ENCODE results near the gene CNBP.
"Not testable (repeated sequence)": the region's sequence is repeated elsewhere in the genome, so short reads cannot be mapped to it uniquely, and the experiment has no call there.

The CNBP gene

GRCh38 chr3:129183569-129184395 lies at the start of gene CNBP:
CNBP (minus strand) TSS chr3:129183896; CDS start chr3:129171757, 12,139 bp downstream.
- DNase-seq (ENCODE audit: low read depth in 2 of 2): peak; percentile 80 to 86

DNA sequence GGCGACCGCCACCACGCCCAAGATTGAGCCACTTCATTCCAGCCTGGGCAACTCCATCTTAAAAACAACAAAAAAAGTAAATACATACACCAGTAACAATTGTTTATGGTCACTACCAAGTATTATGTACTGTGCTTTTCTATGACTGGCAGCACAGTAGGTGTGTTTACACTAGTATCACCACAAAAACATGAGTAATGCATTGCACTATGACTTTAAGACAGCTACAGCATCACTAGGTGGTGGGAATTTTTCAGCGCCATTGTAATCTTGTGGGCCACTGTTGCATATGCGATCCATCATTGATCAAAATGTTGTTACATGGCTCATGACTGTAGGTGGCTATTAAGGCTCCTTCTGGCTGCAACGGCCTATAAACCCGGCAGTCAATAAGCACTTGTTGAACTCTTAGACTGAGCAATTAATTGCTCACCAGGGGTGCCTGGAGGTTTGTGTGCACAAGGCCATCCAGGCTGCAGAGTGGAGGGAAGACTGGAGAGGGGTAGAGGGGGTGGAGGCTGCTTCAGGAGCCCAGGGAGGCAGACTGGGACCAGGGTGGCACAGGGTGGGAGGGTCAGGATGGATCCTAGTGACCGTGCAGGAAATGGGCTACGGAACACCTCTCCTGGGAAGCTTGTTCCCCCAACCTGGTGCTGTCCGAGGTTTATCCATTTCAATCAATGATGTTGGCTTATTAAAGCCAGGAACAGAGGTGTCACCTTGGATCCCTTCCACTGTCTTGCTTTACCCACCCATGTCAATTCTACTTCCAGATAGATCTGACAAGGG lies 47.8 kb upstream of the CNBP start:
- no peak for DNase-seq (ENCODE audit: low read depth in 2 of 2)

DNA sequence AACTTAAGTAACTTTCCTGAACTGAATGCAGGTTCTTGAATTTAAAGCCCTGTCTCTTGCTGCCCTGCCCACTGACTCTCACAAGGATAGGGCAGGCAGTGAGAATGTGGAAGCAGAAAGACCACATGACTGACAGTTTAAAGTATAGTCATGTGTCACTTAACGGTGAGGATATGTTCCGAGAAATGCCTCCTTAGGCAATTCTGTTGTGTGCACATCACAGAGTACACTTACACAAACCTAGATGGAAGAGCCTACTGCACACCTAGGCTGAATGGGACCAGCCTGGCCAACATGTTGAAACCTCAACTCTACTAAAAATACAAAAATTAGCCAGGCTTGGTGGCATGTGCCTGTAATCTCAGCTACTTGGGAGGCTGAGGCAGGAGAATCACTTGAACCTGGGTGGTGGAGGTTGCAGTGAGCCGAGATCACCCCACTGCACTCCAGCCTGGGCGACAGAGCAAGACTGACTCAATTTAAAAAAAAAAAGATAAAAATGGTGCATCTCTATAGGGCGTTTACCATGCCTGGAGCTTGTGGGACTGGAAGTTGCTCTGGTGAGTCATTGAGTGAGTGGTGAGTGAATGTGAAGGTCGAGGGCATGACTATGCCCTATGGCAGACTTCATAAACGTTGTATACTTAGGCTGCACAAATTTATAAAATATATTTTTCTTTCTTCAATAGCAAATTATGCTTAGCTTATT lies 46.8 kb upstream of the CNBP start:
- DNase-seq (ENCODE audit: low read depth in 2 of 2): no peak

- no peak for DNase-seq (ENCODE audit: low read depth in 2 of 2)
Observed at GRCh38 chr3:129228891-129229585, 45.3 kb upstream of the CNBP start.

DNA sequence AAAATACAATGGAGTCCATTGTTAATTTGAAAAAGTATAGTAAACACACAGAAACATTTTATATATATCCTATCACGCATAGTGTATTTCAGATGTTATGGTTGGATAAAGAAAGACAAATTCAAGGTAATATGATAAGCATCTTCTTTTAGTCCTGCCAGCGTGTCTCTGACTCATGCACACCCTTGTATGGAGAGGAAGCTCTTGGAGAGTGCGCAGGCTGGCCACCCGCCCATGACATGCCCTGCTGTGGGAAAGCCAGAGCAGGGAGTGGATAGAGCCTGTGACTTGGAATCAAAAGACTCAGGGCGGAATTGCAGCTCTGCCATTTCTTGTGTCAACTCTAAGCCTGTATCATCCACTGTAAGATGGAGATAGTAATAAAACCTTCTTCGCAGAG lies 42.7 kb upstream of the CNBP start:
- DNase-seq (ENCODE audit: low read depth in 2 of 2): no peak

GRCh38 chr3:129224984-129225393 lies 41.3 kb upstream of the CNBP start:
- DNase-seq (ENCODE audit: low read depth in 2 of 2): no peak

DNA sequence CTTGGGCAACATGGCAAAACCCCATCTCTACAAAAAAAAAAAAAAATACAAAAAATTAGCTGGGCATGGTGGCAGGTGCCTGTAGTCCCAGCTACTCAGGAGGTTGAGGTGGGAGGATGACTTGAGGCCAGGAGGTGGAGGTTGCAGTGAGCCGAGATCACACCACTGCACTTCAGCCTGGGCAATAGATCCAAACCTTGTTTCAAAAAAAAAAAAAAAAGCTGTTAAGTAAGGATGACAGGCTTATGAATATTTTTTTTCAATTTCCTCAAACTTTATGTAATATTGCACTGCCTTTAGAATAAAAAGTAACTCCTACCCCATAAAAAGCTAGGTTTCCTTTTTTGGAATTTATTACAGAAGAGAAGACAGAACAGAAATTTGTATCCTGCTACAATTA lies 40.7 kb upstream of the CNBP start:
- not testable (repeated sequence) for DNase-seq (ENCODE audit: low read depth in 2 of 2)

DNA sequence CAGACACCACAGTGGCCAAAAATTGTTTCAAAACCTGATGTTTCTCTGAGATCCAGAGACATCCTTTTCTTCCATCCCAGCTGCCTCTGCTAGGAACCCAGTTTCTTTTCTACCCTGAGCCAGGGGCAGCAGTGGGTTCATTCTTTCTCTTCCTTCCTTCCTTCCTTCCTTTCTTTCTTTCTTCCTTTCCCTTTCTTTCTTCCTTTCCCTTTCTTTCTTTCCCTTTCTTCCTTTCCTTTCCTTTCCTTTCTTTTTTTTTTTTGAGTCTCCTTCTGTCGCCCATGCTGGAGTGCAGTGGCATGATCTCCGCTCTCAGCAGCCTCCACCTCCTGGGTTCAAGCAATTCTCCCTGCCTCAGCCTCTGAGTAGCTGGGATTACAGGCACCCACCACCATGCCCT lies 35.0 kb upstream of the CNBP start:
- DNase-seq (ENCODE audit: low read depth in 2 of 2): no peak

- no peak for DNase-seq (ENCODE audit: low read depth in 2 of 2)
Observed at GRCh38 chr3:129213238-129213637, 29.5 kb upstream of the CNBP start.

DNA sequence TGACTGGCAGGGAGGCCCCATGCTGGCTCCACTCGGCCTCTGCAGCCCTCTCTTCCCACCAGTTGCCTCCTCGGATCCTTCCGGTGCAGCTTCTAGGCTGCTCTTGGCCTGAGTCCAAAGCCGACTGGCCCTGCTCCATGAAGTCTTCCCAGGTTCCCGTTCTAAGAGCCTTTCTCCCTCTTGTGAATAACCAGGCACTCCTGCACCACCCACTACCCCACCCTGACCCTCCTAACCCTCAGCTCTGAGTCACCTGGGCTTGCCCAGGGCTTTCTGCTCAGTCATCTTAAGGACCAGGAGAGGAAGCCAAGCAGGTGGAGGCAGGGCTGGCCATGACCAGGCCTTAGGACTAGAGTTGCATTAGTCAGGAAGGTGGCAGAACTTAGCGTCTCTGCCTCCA lies 28.1 kb upstream of the CNBP start:
- DNase-seq (ENCODE audit: low read depth in 2 of 2): no peak

- no peak for DNase-seq (ENCODE audit: low read depth in 2 of 2)
Observed at GRCh38 chr3:129211345-129211744, 27.6 kb upstream of the CNBP start.

DNA sequence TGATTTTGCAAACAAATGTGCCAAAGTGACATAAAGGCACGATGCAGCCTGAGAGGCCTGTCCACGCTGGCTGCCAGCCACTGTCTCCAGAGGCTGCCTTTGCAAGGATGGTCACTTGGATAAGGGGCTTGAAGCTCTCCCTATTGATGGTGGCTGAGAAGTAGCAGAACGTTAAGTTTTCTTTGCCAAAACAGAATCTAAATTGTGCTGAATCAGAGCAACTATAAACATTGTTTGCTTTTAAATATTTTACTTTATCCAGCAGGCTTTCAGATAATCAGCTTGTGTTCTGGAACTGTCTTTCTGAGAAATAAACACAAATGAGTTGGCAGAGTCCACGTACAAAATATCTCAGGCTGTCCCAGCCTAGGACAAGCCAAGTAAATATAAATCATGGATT lies 23.8 kb upstream of the CNBP start:
- no peak for DNase-seq (ENCODE audit: low read depth in 2 of 2)

DNA sequence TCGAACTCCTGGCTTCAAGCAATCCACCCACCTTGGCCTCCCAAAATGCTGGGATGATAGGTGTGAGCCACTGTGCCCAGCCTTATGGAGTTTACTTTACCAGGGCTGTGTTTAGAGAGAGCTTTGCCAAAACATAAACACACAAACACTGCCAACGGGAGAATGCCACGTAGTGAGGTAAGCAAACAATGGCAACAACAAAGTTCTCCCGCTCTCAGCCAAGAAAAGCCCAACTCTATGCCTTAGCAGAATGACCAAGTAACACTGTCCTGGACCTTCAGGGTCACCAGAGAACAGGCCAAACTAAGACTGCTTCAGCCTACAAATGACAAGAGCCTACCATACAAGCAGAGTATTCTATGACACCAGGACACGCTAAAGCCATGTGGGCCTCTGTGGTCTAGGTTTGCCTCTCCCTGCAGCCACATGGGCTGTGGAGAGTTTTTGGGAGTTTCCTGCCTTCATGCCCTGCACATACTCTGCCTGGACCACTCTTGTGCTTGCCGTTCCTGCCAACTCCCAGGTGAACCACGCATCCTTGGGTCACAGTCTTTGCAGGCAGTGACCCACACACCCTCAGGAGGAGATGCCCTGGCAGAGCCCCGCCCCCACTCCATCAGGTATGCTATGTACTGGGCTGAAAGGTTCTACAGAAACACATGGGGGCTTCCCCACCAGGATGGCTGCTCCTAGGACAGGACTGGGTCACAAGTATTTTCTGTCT lies 21.6 kb upstream of the CNBP start:
- no peak for DNase-seq (ENCODE audit: low read depth in 2 of 2)

DNA sequence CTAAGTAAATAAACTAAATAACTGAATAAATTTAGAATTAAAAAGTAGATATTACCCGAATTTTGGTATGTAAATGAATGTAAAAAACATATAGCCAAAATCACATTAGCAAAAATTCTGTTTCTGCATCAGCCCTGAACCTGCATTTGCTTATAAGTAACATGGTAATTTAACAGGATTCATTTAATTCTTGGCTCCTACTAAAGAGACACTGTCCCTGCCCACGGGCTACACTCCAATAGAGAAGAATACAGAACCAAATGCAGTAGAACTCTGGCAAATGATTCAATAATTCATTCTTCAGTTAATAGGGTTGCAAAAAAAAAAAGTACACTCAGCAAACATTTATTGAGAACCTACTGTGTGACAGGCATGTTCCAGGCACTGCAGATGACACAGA lies 20.8 kb upstream of the CNBP start:
- no peak for DNase-seq (ENCODE audit: low read depth in 2 of 2)

DNA sequence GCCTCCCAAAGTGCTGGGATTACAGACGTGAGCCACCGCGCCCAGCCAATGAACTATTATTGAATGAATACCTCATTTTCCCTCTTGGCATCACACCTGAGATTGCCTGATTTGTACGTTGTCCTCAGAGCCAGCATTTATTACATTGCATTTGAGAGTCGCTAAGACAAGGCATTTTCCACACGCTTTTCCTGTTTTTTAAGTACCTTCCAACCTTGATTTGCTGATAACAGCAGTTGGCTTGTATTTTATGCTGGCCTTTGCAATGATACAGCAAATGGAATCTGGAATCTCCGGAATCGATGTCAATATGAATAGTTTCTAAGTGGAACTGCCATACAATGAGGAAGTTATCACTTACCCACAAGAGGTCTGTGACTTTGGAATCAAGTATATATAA lies 15.7 kb upstream of the CNBP start:
- DNase-seq (ENCODE audit: low read depth in 2 of 2): no peak

- no peak for DNase-seq (ENCODE audit: low read depth in 2 of 2)
Observed at GRCh38 chr3:129197321-129197720, 13.6 kb upstream of the CNBP start.

- no peak for DNase-seq (ENCODE audit: low read depth in 2 of 2)
Observed at GRCh38 chr3:129196601-129197000, 12.9 kb upstream of the CNBP start.

DNA sequence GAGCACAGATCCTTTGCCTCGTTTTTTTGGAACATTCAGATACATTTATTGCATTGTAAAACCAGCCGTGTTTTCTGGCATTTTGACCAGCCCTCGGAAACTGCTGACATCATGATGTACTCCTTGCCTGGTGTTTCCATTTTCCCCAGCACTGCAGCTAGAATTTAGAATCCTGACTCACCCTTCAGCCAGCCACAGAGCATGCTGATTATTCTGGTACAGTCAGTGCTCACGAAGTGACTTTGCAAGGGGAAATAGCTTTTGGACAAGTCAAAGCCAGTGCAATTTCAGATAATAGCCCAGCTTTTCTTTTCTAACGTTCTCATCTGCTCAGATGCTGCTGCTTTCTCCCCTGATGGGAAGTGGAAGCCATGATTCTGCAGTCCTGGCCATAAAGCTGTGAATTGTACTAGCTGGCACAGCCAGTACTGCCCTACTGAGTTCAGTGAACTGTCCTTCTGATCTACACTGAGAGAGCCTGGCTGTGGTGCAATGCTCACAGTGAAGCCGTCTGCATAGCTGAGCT lies 12.1 kb upstream of the CNBP start:
- no peak for DNase-seq (ENCODE audit: low read depth in 2 of 2)

GRCh38 chr3:129189793-129190192 lies 6.1 kb upstream of the CNBP start:
- not testable (repeated sequence) for DNase-seq (ENCODE audit: low read depth in 2 of 2)

GRCh38 chr3:129187857-129188256 lies 4.2 kb upstream of the CNBP start:
- no peak for DNase-seq (ENCODE audit: low read depth in 2 of 2)

DNA sequence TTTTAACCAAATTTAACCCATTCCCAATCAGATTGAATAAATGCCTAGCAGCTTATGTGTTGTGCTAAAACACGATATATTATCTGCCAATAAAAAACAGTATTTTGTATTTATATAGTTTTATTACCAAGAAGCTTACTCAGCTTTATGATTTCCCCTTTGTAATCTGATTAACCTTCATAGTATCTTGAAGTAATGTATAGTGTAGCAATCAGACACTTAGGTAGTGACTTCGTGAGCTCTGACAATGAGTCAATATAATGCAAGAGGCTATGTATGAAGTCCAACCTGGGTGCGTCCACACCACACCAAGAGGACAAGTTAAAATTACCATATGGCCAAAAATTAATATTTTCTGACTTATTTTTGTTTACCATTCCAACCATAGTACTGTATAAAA lies 2.1 kb upstream of the CNBP start:
- DNase-seq (ENCODE audit: low read depth in 2 of 2): no peak

Measured in activated CD8-positive, alpha-beta memory T cell treated with anti-CD3 and anti-CD28 coated beads for 4 hours (primary cell).